Ascending aorta (tissue), 2 donors: ENCODE results near the gene KRTAP5-3. TPM values are rescaled to one million over a fixed set of nuclear protein-coding genes. Genes with fewer than 3 reads are reported as not detected.

ENCODE experiments used
- DNase-seq, 2 donors: peaks; one replicate each; pipeline ENCODE4 v3.0.0-alpha.2; 2019; ENCODE audit warnings: low spot score in 2 of 2
- H3K27ac ChIP-seq, 2 donors: fragments of 200-600 bp; sonication (generic); one replicate each; pipeline ENCODE4 v1.5.1; 2016 to 2017; ENCODE audit warnings: mild to moderate bottlenecking in 1 of 2
- H3K27me3 ChIP-seq: fragments of 200-600 bp; sonication (generic); one replicate; pipeline ENCODE4 v1.5.1; 2017
- H3K36me3 ChIP-seq, 2 donors: fragments of 200-600 bp; sonication (generic); one replicate each; pipeline ENCODE4 v1.5.1; 2016
- H3K4me1 ChIP-seq, 2 donors: fragments of 200-600 bp; sonication (generic); one replicate each; pipeline ENCODE4 v1.5.1; 2016 to 2017; ENCODE audit warnings: mild to moderate bottlenecking in 1 of 2
- H3K4me3 ChIP-seq, 2 donors: fragments of 200-600 bp; sonication (generic); one replicate each; pipeline ENCODE4 v1.5.1; 2016 to 2017; ENCODE audit warnings: mild to moderate bottlenecking in 1 of 2
- H3K9me3 ChIP-seq, 2 donors: fragments of 200-600 bp; sonication (generic); one replicate each; pipeline ENCODE4 v1.5.1; 2016
- CTCF ChIP-seq, 3 experiments: fragments of 200-600 bp in 2 of 3; fragments of 450-650 bp in 1 of 3; sonication (generic) in 2 of 3; IDR thresholded peaks; one replicate each; pipeline ENCODE4 v1.5.1; 2016 to 2019; ENCODE audit warnings: antibody characterized with exemption in 3 of 3, mild to moderate bottlenecking in 1 of 3, moderate library complexity in 1 of 3
- intact Hi-C: fragments of 100-400 bp; cut with DNase I; formaldehyde crosslinking; loops from one replicate; pipeline ENCODE4 v1.15.1; 2023
- total RNA-seq: library from RNA; depleted of rRNA; stranded (reverse); fragments of >200 nt; gene quantifications from one replicate; pipeline ENCODE4 v1.1.0, GENCODE V29; 2016

Gene KRTAP5-3
- total RNA-seq, 1 donor from 2014 or later = not detected

GRCh38 chr11:1629326-1630185, 21.3 kb upstream of the KRTAP5-3 start, which contains the start of gene KRTAP5-5:
TSS of gene KRTAP5-5 (plus strand) at chr11:1629775. CDS start at chr11:1629841, 66 bp downstream.
- intact Hi-C loops = no loop called here
- Histone ChIP-seq H3K27ac (no peak within 1 kb of the TSS), H3K4me1 (no peaks in the 10 kb centered on the region), H3K4me3 (no peak within 1 kb of the TSS), H3K36me3 (no peaks in the 10 kb centered on the region), H3K27me3 (no peaks in the 10 kb centered on the region), H3K9me3 (no peaks in the 10 kb centered on the region)
- no peak for DNase-seq
- TF ChIP-seq CTCF (IDR thresholded peaks at IDR 0.05) = no peak

GRCh38 chr11:1628506-1629325, 20.5 kb upstream of the KRTAP5-3 start:
- no peak for DNase-seq
- Histone ChIP-seq H3K27ac (no peak overlapping the region), H3K27me3 (no peaks in the 10 kb centered on the region), H3K36me3 (no peaks in the 10 kb centered on the region), H3K4me3 (no peak overlapping the region), H3K4me1 (no peaks in the 10 kb centered on the region), H3K9me3 (no peaks in the 10 kb centered on the region)
- intact Hi-C loops = no loop called here
- peak; percentile 64 to 84 (median 76) for TF ChIP-seq CTCF (IDR thresholded peaks at IDR 0.05)

- intact Hi-C loops = no loop called here
Measured at GRCh38 chr11:1625541-1625940, 17.3 kb upstream of the KRTAP5-3 start.

GRCh38 chr11:1624621-1625020, 16.4 kb upstream of the KRTAP5-3 start:
- DNase-seq = no peak
- Histone ChIP-seq H3K4me3 (no peak overlapping the region), H3K36me3 (no peaks in the 10 kb centered on the region), H3K27me3 (no peaks in the 10 kb centered on the region), H3K9me3 (no peaks in the 10 kb centered on the region), H3K27ac (no peak overlapping the region), H3K4me1 (no peaks in the 10 kb centered on the region)
- intact Hi-C loops = no loop called here
- TF ChIP-seq CTCF (IDR thresholded peaks at IDR 0.05) = no peak

More at GRCh38 chr11:1625541-1625940, 17.3 kb upstream of the KRTAP5-3 start:
- no peak for DNase-seq
- H3K27ac ChIP-seq = no peak overlapping the region
- H3K27me3 ChIP-seq = no peaks in the 10 kb centered on the region
- TF ChIP-seq CTCF (IDR thresholded peaks at IDR 0.05) = no peak
- no peak overlapping the region for H3K4me3 ChIP-seq
- H3K4me1 ChIP-seq = no peaks in the 10 kb centered on the region
- H3K36me3 ChIP-seq = no peaks in the 10 kb centered on the region
- H3K9me3 ChIP-seq = no peaks in the 10 kb centered on the region

- Histone ChIP-seq H3K4me1 (no peaks in the 10 kb centered on the region), H3K27ac (no peak overlapping the region), H3K9me3 (no peaks in the 10 kb centered on the region), H3K27me3 (no peaks in the 10 kb centered on the region), H3K36me3 (no peaks in the 10 kb centered on the region), H3K4me3 (no peak overlapping the region)
- intact Hi-C loops = no loop called here
- no peak for TF ChIP-seq CTCF (IDR thresholded peaks at IDR 0.05)
- no peak for DNase-seq
Measured at GRCh38 chr11:1623716-1624115, 15.5 kb upstream of the KRTAP5-3 start.
